ENCODE measurements around the gene DAPK2.

The DAPK2 gene

GRCh38 chr15:63999177-63999576, 47.1 kb downstream of the DAPK2 start:
- TF ChIP-seq SIN3A (IDR thresholded peaks at IDR 0.05; ENCODE audit: borderline replicate concordance, insufficient read depth, low read length) (no peak), FOXP2 (optimal IDR thresholded peaks at IDR 0.05; ENCODE audit: borderline replicate concordance, extremely low read depth, extremely low read length, insufficient read depth) (no peak), TAF1 (IDR thresholded peaks at IDR 0.05; ENCODE audit: borderline replicate concordance, insufficient read depth, low read length) (no peak), REST (IDR thresholded peaks at IDR 0.05; ENCODE audit: insufficient read depth in 1 of 2, low read depth in 2 of 2, low read length in 2 of 2) (no peak), POLR2AphosphoS5 (IDR thresholded peaks at IDR 0.05; ENCODE audit: low read depth, low read length) (no peak)

- TF ChIP-seq FOXP2 (optimal IDR thresholded peaks at IDR 0.05; ENCODE audit: borderline replicate concordance, extremely low read depth, extremely low read length, insufficient read depth), result no peak
- TF ChIP-seq SIN3A (IDR thresholded peaks at IDR 0.05; ENCODE audit: borderline replicate concordance, insufficient read depth, low read length), result no peak
- no peak for TF ChIP-seq REST (IDR thresholded peaks at IDR 0.05; ENCODE audit: insufficient read depth in 1 of 2, low read depth in 2 of 2, low read length in 2 of 2)
- TF ChIP-seq TAF1 (IDR thresholded peaks at IDR 0.05; ENCODE audit: borderline replicate concordance, insufficient read depth, low read length), result no peak
- no peak for TF ChIP-seq POLR2AphosphoS5 (IDR thresholded peaks at IDR 0.05; ENCODE audit: low read depth, low read length)
These were observed 47.8 kb downstream of the DAPK2 start for GRCh38 chr15:63998489-63998888.

DNA sequence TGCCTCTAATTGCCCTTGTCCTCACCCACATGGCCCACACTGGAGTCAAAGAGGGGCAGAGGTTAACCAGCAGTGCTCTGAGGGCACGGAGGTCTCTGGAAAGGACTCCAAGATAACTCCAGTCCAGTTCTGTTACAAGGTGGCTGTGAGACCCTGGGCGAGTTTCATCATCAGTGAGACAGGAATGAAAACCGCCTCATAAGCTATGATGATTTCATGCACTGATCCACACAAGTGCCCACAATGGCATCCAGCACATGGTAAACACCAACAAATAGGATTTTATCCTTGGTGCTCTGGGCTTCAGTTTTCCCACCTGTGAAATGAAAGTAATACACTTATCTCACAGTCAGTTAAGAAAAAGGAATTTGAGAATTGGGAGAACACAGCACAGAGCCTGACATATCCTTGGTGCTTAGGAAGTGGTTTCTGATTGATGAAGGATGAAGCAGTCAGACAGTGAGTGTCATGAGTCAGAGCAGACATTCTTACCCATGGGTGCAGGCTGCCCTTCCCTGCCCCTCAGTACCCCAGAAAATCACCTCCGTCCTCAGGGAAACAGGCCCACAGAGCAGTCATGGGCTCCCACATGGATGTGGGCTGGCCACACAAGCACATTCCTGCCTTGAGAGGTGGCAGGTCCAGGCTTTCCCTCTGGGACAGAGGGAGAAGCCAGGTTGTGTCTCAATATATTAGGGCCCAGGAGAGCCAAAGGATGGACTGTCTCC, 48.4 kb downstream of the DAPK2 start:
- no peak for TF ChIP-seq SIN3A (IDR thresholded peaks at IDR 0.05; ENCODE audit: borderline replicate concordance, insufficient read depth, low read length)
- no peak for TF ChIP-seq TAF1 (IDR thresholded peaks at IDR 0.05; ENCODE audit: borderline replicate concordance, insufficient read depth, low read length)

DNA sequence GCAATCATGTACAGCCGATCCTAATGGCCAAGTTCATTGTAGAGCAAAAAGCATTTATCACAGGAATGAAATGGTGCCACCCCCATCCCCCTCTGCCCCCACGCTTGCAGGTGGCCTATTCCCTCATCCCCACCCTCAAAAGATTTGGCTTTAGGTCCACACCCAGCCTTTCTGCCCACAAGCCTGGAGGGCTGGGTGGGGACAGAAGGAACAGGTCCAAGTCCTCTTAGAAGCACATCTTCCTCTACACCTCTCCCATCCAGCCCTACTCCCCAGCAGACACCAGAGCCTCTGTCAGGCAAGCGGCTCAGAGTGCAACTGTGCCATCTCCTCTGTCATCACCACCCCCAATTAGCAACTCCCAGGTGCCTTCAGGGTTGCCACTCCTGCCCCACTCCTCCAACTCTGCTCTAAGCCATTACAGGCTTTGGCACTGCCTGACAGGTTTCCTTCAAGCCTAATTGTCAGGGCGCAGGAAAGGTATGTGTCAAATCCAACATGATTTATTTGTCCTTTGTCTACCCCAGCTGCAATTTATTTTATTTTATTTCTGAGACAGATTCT, 49.4 kb downstream of the DAPK2 start:
- TF ChIP-seq FOXP2 (optimal IDR thresholded peaks at IDR 0.05; ENCODE audit: borderline replicate concordance, extremely low read depth, extremely low read length, insufficient read depth), result no peak
- no peak for TF ChIP-seq POLR2AphosphoS5 (IDR thresholded peaks at IDR 0.05; ENCODE audit: low read depth, low read length)
- no peak for TF ChIP-seq TAF1 (IDR thresholded peaks at IDR 0.05; ENCODE audit: borderline replicate concordance, insufficient read depth, low read length)
- no peak for TF ChIP-seq REST (IDR thresholded peaks at IDR 0.05; ENCODE audit: insufficient read depth in 1 of 2, low read depth in 2 of 2, low read length in 2 of 2)
- TF ChIP-seq SIN3A (IDR thresholded peaks at IDR 0.05; ENCODE audit: borderline replicate concordance, insufficient read depth, low read length), result no peak

GRCh38 chr15:63995789-63996188, 50.5 kb downstream of the DAPK2 start:
- TF ChIP-seq SIN3A (IDR thresholded peaks at IDR 0.05; ENCODE audit: borderline replicate concordance, insufficient read depth, low read length) (no peak), REST (IDR thresholded peaks at IDR 0.05; ENCODE audit: insufficient read depth in 1 of 2, low read depth in 2 of 2, low read length in 2 of 2) (no peak), TAF1 (IDR thresholded peaks at IDR 0.05; ENCODE audit: borderline replicate concordance, insufficient read depth, low read length) (no peak), FOXP2 (optimal IDR thresholded peaks at IDR 0.05; ENCODE audit: borderline replicate concordance, extremely low read depth, extremely low read length, insufficient read depth) (no peak), POLR2AphosphoS5 (IDR thresholded peaks at IDR 0.05; ENCODE audit: low read depth, low read length) (no peak)

All from PFSK-1 (cell line).